ENCODE measurements around the gene NUTF2. TPM values are rescaled to one million over a fixed set of nuclear protein-coding genes. Genes with fewer than 3 reads are reported as not detected.

The NUTF2 gene
- total RNA-seq, 1 experiment from 2014 or later = 145 TPM

DNA sequence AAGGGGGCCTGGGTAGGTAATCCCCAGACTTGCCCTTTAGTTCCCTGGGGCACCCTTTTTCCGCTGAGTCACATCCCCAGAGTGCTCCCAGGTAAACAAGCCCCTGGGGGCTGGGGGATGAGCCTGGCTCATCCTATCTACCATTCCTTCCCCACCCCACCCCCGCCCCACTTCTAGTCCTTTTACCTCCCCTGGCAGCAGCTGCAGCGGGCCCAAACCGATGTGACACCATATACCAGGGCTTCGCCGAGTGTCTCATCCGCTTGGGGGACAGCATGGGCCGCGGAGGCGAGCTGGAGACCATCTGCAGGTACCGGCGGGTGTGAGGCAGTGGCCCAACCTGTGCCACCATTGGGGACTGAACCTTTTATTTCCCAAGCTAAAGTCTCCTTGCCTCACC, 38.8 kb downstream of the NUTF2 start:
- POLR2A ChIA-PET = no interaction called here
- intact Hi-C loops (cut with micrococcal nuclease) = loop anchor here (10.0 kb wide), 1 partner anchor 339 kb away; no protein-coding TSS in a partner anchor

More for the DNA sequence above, 38.8 kb downstream of the NUTF2 start:
- ChIA-PET CTCF (interaction anchor here (1.1 to 2.9 kb wide), 2 partner anchors 43 to 155 kb away, joined by 3 to 13 read pairs; no protein-coding TSS in a partner anchor), RAD21 (ENCODE audit: low non-redundant PET in 1 of 2, low total read pairs in 2 of 2, uncharacterized antibody in 2 of 2, unreplicated experiment in 2 of 2) (no interaction called here)
- H3K4me2 ChIP-seq (ENCODE audit: low read length) = no peak overlapping the region
- ATAC-seq = no peak
- no peaks in the 10 kb centered on the region for H3K9me3 ChIP-seq (ENCODE audit: control insufficient read depth in 1 of 2, insufficient read depth in 1 of 2, low read depth in 1 of 2, low read length in 2 of 2)
- peaks cover 16 to 29% of the 10 kb centered on the region in 2 experiments; a peak in 3 of 4 replicates for H3K36me3 ChIP-seq (ENCODE audit: control insufficient read depth in 1 of 2, insufficient read depth in 2 of 2, low read length in 2 of 2)
- H3K27me3 ChIP-seq (ENCODE audit: insufficient read depth, low read length) = no peaks in the 10 kb centered on the region
- no peaks in the 10 kb centered on the region for H3K79me2 ChIP-seq (ENCODE audit: insufficient read depth, low read length)
- H3K4me1 ChIP-seq (ENCODE audit: control insufficient read depth in 1 of 2, insufficient read depth in 2 of 2, low read length in 2 of 2) = no peaks in the 10 kb centered on the region
- H3K9ac ChIP-seq (ENCODE audit: low read length) = no peak overlapping the region
- no peaks in the 10 kb centered on the region for H3K9me2 ChIP-seq (ENCODE audit: insufficient read depth)
- DNase-seq (ENCODE audit: low read depth, low spot score) = no peak
- no peak overlapping the region for H3K4me3 ChIP-seq (replicated peaks in 1 of 2; ENCODE audit: low read depth in 1 of 2, low read length in 2 of 2)
- H4K20me1 ChIP-seq (ENCODE audit: insufficient read depth) = peaks cover 3% of the 10 kb centered on the region; the same call in 1 of the 2 replicates
- BruUV-seq (replicated peaks) = no TSS peak
- H2AFZ ChIP-seq (ENCODE audit: low read depth, low read length, poor library complexity, severe bottlenecking) = no peak overlapping the region
- no peak for TF ChIP-seq YY1 (IDR thresholded peaks at IDR 0.05; ENCODE audit: extremely low read depth, insufficient replicate concordance, low read depth, low read length)
- no peak for TF ChIP-seq ATF3 (IDR thresholded peaks at IDR 0.05)
- no peak for TF ChIP-seq RAD21 (IDR thresholded peaks at IDR 0.05; ENCODE audit: low read depth)
- no peak for TF ChIP-seq POLR2AphosphoS5 (IDR thresholded peaks at IDR 0.05; ENCODE audit: low read depth, low read length)
- TF ChIP-seq ELF1 (IDR thresholded peaks at IDR 0.05; ENCODE audit: borderline replicate concordance, low read depth) = no peak
- no peak for TF ChIP-seq POLR2A (IDR thresholded peaks at IDR 0.05; ENCODE audit: borderline replicate concordance, extremely low read depth, insufficient read depth, insufficient read length)
- no peak for TF ChIP-seq FOSL1 (IDR thresholded peaks at IDR 0.05; ENCODE audit: low read depth)
- TF ChIP-seq TCF7L2 (IDR thresholded peaks at IDR 0.05; ENCODE audit: borderline replicate concordance, extremely low read depth, insufficient read depth, insufficient read length) = no peak
- no peak for TF ChIP-seq EGR1 (IDR thresholded peaks at IDR 0.05; ENCODE audit: low read depth)
- TF ChIP-seq ZNF274 (IDR thresholded peaks at IDR 0.05; ENCODE audit: low read depth, low read length) = no peak
- no peak for TF ChIP-seq CBX3 (IDR thresholded peaks at IDR 0.05; ENCODE audit: low read depth)
- TF ChIP-seq, protein P1, sequence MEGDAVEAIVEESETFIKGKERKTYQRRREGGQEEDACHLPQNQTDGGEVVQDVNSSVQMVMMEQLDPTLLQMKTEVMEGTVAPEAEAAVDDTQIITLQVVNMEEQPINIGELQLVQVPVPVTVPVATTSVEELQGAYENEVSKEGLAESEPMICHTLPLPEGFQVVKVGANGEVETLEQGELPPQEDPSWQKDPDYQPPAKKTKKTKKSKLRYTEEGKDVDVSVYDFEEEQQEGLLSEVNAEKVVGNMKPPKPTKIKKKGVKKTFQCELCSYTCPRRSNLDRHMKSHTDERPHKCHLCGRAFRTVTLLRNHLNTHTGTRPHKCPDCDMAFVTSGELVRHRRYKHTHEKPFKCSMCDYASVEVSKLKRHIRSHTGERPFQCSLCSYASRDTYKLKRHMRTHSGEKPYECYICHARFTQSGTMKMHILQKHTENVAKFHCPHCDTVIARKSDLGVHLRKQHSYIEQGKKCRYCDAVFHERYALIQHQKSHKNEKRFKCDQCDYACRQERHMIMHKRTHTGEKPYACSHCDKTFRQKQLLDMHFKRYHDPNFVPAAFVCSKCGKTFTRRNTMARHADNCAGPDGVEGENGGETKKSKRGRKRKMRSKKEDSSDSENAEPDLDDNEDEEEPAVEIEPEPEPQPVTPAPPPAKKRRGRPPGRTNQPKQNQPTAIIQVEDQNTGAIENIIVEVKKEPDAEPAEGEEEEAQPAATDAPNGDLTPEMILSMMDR (IDR thresholded peaks at IDR 0.05 in 2 of 3, conservative IDR thresholded peaks at IDR 0.05 in 1 of 3; ENCODE audit: borderline replicate concordance in 1 of 3, insufficient read depth in 1 of 3, low read depth in 2 of 3, low read length in 2 of 3) = no peak
- no peak for TF ChIP-seq CEBPB (IDR thresholded peaks at IDR 0.05; ENCODE audit: low read depth)
- no peak for TF ChIP-seq SRF (IDR thresholded peaks at IDR 0.05; ENCODE audit: low read depth)
- no peak overlapping the region for H3K27ac ChIP-seq (ENCODE audit: low read depth, low read length)
